Heart left ventricle (tissue), 13 donors: ENCODE measurements around the gene CCDC92.

Source experiments
- CTCF ChIP-seq, 12 donors: fragments of 200-600 bp; sonication (generic) in 4 of 12; IDR thresholded peaks; one replicate each; pipeline versions ENCODE4 v1.5.0 to v1.8.0; 2018 to 2022; ENCODE audit warnings: antibody characterized with exemption in 12 of 12, mild to moderate bottlenecking in 5 of 12
- POLR2A ChIP-seq, 2 donors: fragments of 450-650 bp; IDR thresholded peaks; one replicate each; pipeline ENCODE4 v1.6.1; 2017; ENCODE audit warnings: antibody characterized with exemption in 2 of 2, mild to moderate bottlenecking in 2 of 2, moderate library complexity in 2 of 2
- donor health status: ischemic (EF 13 %, LVEDD 7.1; RV severe dilation, severe dysfunction).
- donor health status: DM: no; HTN: yes; CAD: no.
- donor health status: DM: no; HTN: no; CAD: no.
- donor health status: ischemic (EF 25% LVEDD 6.9; RV normal size, moderate dysfunction).
- donor health status: ischemic (EF 25% LVEDD 5.7; RV mildly dilated, moderate dysfunction).
- donor health status: ischemic (EF 35%, LVEDD 5.7; RV mildly dilated, moderate dysfunction).
- donor health status: nonischemic (EF 11% LVEDD 7.7; RV severe dilation, severe dysfunction).
- donor health status: DM: yes; HTN: yes; CAD: no.
- donor health status: PGD.
- donor health status: ischemic (EF 29% LVEDD 5.4; RV normal size, mild dysfunction).
- donor health status: nonischemic (EF 23%, LVEDD 6.1; RV moderate dilation, normal function).

GRCh38 chr12:123891011-123891410, 81.6 kb downstream of the CCDC92 start:
- TF ChIP-seq CTCF (IDR thresholded peaks at IDR 0.05) (no peak), POLR2A (IDR thresholded peaks at IDR 0.05) (no peak)
